Right renal cortex interstitium (tissue), 3 donors: Measurements from ENCODE around the gene CORO2B. TPM values are rescaled to one million over a fixed set of nuclear protein-coding genes. Genes with fewer than 3 reads are reported as not detected.
"Not testable (repeated sequence)": the region's sequence is repeated elsewhere in the genome, so short reads cannot be mapped to it uniquely, and the experiment has no call there.

ENCODE experiments used
- DNase-seq, 3 donors: peaks; one replicate each; pipeline ENCODE4 v3.0.0-alpha.2; 2013; ENCODE audit warnings: low read depth in 3 of 3, low spot score in 2 of 3
- polyA plus RNA-seq, 3 donors: library from polyadenylated mRNA; unstranded; fragments of 120-200 nt; gene quantifications; one replicate each; pipeline ENCODE4 v1.2.1, GENCODE V29; 2013; ENCODE audit not compliant: insufficient read length in 3 of 3

CORO2B gene
- polyA plus RNA-seq, 3 donors, result 20.4 to 23.5 (median 23.5) TPM

- no peak for DNase-seq
Measured at GRCh38 chr15:68751622-68752021, 172.8 kb downstream of the CORO2B start.

DNA sequence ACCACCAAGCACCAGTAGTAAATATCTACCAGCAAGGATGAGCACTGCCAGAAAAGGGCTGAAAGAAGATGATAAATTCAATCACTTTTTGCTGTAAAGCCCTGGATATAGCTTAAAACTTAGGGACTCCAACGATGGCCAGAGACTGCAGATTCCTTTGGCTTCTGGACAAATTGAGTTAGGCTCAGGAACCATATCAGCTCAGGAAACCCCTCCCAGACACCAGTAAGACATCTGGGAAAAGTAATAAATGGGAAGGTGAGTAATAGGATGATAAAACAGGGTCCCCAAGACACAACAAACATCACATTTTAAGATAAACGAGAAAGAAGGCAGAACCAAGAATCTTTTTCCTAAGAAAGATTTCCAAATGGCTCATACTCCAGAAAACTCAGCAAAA, 176.9 kb downstream of the CORO2B start:
- DNase-seq, result no peak

DNA sequence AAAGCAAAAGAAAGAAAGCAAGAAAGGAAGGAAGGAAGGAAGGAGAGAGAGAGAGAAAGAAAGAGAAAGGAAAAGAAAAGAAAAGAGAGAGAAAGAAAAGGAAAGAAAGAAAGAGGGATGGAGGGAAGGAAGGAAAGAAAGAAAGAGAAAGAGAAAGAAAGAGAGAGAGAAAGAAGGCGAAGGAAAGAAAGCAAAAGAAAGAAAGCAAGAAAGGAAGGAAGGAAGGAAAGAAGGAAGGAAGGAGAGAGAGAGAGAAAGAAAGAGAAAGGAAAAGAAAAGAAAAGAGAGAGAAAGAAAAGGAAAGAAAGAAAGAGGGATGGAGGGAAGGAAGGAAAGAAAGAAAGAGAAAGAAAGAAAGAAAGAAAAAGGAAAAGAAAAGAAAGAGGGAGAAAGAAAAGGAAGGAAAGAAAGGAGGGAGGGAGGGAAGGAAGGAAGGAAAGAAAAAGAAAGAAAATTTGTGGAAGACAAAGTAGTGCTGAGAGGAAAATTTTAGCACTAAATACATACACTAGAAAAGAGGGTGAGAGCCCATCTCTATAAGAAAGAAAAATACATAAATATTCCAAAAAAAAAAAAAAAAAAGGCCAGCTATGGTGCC, 181.3 kb downstream of the CORO2B start:
- not testable (repeated sequence) for DNase-seq

DNA sequence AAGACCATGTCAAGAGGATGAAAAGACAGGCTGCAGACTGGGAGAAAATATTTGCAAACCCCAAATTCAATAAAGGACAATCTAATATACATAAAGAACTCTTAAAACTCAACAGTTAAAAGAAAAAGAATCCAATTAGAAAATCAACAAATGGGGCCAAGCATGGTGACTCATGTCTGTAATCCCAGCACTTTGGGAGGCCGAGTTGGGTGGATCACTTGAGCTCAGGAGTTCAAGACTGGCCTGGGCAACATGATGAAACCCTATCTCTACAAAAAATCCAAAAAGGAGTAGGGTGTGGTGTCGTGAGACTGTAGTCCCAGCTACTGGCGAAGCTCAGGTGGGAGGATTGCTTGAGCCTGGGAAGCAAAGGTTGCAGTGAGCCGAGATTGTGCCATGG, 184.3 kb downstream of the CORO2B start:
- no peak for DNase-seq

GRCh38 chr15:68764090-68764489, 185.3 kb downstream of the CORO2B start:
- no peak for DNase-seq

GRCh38 chr15:68765602-68766368, 187.0 kb downstream of the CORO2B start:
- no peak for DNase-seq

- DNase-seq, result no peak
Measured at GRCh38 chr15:68767833-68768232, 189.0 kb downstream of the CORO2B start.

DNA sequence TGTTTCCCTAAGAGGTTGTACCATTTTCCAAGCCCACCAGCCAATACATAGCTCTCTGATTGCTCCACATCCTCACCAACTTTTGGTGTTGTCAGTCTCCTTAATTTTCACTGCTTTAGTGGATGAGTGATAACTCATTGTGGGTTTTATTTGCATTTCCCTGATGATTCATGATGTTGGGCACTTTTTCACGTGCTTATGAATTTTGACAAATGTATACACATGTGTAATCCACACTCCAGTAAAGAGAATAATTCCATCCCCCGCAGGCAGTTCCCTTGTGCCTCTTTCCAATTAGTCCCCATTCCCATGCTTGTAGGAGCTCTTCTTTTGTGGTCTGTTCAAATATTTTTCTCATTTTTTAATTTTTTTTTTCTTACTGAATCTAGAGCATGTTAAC, 189.5 kb downstream of the CORO2B start:
- no peak for DNase-seq

DNA sequence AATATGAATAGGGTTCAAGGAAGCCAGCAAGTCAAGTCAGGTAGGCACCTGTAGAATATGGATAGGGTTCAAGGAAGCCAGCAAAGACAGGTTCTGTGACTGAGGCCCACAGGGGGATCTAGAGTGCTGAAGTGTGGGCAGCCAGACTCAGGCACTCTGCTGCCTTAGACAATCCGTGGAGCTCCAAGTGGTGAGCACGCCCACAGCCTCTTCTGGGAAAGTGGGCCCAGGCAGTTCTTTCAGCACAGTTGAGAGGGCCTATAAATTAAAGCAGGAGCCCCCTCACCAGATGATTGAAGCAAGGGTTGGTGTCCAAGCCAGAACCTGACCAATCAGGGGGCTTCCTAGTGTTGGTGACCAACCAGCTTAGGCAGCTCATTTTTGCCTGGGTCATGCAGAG, 190.9 kb downstream of the CORO2B start:
- no peak for DNase-seq

- DNase-seq, result no peak
Measured at GRCh38 chr15:68770216-68770615, 191.4 kb downstream of the CORO2B start.

- no peak for DNase-seq
Measured at GRCh38 chr15:68773036-68773435, 194.2 kb downstream of the CORO2B start.

DNA sequence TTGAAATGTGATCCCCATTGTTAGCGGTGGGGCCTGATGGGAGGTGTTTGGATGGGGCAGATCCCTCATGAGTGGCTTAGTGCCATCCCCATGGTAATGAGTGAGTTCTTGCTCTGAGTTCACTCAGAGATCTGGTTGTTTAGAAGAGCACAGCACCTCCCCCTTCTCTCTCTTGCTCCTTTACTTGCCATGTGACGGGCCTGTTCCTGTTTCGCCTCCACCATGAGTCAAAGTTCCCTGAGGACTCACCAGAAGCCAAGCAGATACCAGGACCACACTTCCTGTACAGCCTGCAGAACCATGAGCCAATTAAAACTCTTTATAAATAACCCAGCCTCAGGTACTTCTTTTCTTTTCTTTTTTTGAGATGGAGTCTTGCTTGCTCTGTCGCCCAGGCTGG, 195.3 kb downstream of the CORO2B start:
- no peak for DNase-seq

- no peak for DNase-seq
Measured at GRCh38 chr15:68774521-68775235, 195.9 kb downstream of the CORO2B start.

GRCh38 chr15:68775236-68775577, 196.4 kb downstream of the CORO2B start:
- no peak for DNase-seq

DNA sequence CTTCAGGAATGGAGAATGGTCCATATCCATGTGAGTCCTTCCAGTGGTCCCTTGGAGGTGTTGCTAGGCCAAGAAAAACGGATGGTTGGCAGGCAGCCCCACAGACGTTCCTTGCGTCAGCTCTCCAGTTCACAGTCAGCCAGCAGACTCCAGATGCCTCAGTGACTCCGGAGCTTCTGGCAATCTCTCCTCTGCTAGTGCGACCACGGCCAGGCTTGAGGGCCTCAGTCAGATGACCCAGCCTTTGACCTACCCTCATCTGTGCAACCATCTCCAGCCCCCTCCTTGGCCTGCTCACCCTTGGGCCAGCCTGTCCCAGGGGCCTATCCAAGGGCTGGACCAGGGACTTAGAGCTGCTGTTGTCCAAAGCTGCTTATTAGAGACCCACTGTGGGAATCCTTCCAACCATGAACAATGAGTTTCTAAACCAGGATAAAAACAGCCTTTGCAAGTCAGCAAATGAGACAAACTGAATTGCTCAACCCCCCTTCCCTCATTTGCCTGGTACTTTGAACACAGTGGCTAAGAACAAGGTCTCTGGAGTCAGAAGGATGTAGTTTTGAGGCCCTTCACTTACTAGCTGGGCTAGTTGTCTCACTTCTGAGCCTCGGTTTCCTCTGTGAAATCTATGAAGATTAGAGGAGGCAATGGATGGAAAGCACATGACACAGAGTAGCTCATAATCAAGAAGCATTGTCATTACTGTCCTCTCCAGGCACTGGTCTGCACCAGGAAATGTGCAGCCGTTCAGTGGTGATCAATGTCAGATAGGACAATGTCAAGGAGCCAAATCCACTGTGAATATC, 197.1 kb downstream of the CORO2B start:
- DNase-seq, result no peak

- no peak for DNase-seq
Measured at GRCh38 chr15:68776477-68777270, 197.9 kb downstream of the CORO2B start.
